K562 (cell line): ENCODE measurements around the gene ERVK3-1. TPM values are rescaled to one million over a fixed set of nuclear protein-coding genes. Genes with fewer than 3 reads are reported as not detected.

Source experiments
- ATAC-seq: fragments of 200-7000 bp; cut with Tn5 transposase; 3 replicates; pipeline ENCODE4 v1.9.1; 2020; ENCODE audit warnings: moderate library complexity
- BruUV-seq: library from RNA; stranded (reverse); fragments of 400-500 nt; replicated peaks from 2 replicates; lab custom pipeline; 2021; lab: Mats Ljungman, UMichigan
- CTCF ChIA-PET: fragments of 300-600 bp; formaldehyde crosslinking; extraction: SDS; loops from one replicate; lab custom pipeline; 2021; ENCODE audit warnings: low intra/inter-chr PET ratio; lab: Yijun Ruan, JAX
- POLR2A ChIA-PET: fragments of 300-600, 350-650 bp; sonication (Branson Sonifier 250); formaldehyde crosslinking; extraction: SDS; loops from one replicate; lab custom pipeline; 2021; ENCODE audit warnings: antibody characterized with exemption, inconsistent platforms; lab: Yijun Ruan, JAX
- DNase-seq, 4 experiments: peaks; one replicate each; pipeline versions ENCODE4 v3.0.0 to v3.0.0-alpha.2; 2011 to 2018; ENCODE audit warnings: low spot score in 3 of 4, mixed read lengths in 3 of 4; ENCODE audit errors: extremely low read depth in 1 of 4
- FAIRE-seq: peaks from 2 replicates; lab custom pipeline; 2011; peaks lifted over from hg19 to GRCh38; lab: Jason Lieb, UNC
- H2AFZ ChIP-seq: 2 replicates; pipeline ENCODE4 v1.6.0; 2011; ENCODE audit warnings: low read depth, low read length, control low read depth, inconsistent platforms
- H3K27ac ChIP-seq: fragments of 200-600 bp; 3 replicates; pipeline ENCODE4 v1.8.0; 2011; ENCODE audit warnings: low read depth, mild to moderate bottlenecking, control low read depth, inconsistent platforms, low read length, moderate library complexity, mixed read lengths; ENCODE audit errors: extremely low read depth
- H3K27me3 ChIP-seq, 2 experiments: fragments of 300-600 bp in 1 of 2; 2 replicates in 1 of 2; 3 replicates in 1 of 2; pipeline versions ENCODE4 v1.6.0 to v1.8.0; 2011; ENCODE audit warnings: inconsistent platforms in 2 of 2, low read length in 2 of 2, mild to moderate bottlenecking in 1 of 2, mixed read lengths in 1 of 2, moderate library complexity in 1 of 2; ENCODE audit not compliant: control insufficient read depth in 2 of 2, insufficient read depth in 2 of 2
- H3K36me3 ChIP-seq: fragments of 300-600 bp; 3 replicates; pipeline ENCODE4 v1.8.0; 2011; ENCODE audit warnings: mild to moderate bottlenecking, low read length, inconsistent platforms; ENCODE audit not compliant: control insufficient read depth, insufficient read depth
- H3K4me1 ChIP-seq, 2 experiments: fragments of 200-600 bp in 1 of 2; replicated peaks in 1 of 2; 2 replicates in 1 of 2; 3 replicates in 1 of 2; pipeline versions ENCODE4 v1.5.1 to v1.8.0; 2011; ENCODE audit warnings: inconsistent platforms in 2 of 2, low read length in 2 of 2, mild to moderate bottlenecking in 1 of 2, mixed read lengths in 1 of 2, moderate library complexity in 1 of 2; ENCODE audit not compliant: control insufficient read depth in 2 of 2, insufficient read depth in 2 of 2
- H3K4me2 ChIP-seq: 2 replicates; pipeline ENCODE4 v1.6.1; 2011; ENCODE audit warnings: low read length, control low read depth, inconsistent platforms, mixed read lengths; ENCODE audit not compliant: insufficient read depth
- H3K4me3 ChIP-seq: fragments of 200-600 bp; sonication (generic), shearing (Covaris generic); 2 replicates; pipeline ENCODE4 v1.5.1; 2016; ENCODE audit warnings: control low read depth, inconsistent platforms
- H3K79me2 ChIP-seq: fragments of 200-600 bp; 3 replicates; pipeline ENCODE4 v1.8.0; 2011; ENCODE audit warnings: low read length, inconsistent platforms; ENCODE audit not compliant: control insufficient read depth, insufficient read depth
- H3K9ac ChIP-seq, 2 experiments: 2 replicates each; pipeline versions ENCODE4 v1.6.0 to v1.6.1; 2011; ENCODE audit warnings: low read depth in 2 of 2, low read length in 2 of 2, control low read depth in 1 of 2, inconsistent platforms in 1 of 2, mild to moderate bottlenecking in 1 of 2, mixed read lengths in 1 of 2; ENCODE audit not compliant: insufficient read depth in 1 of 2
- H3K9me1 ChIP-seq: one replicate; pipeline ENCODE4 v1.6.0; 2011; ENCODE audit warnings: inconsistent platforms, mild to moderate bottlenecking, low read length, moderate library complexity; ENCODE audit not compliant: control insufficient read depth, insufficient read depth
- H3K9me3 ChIP-seq: replicated peaks from 2 replicates; pipeline ENCODE4 v1.5.1; 2011; ENCODE audit warnings: low read depth, low read length, inconsistent platforms; ENCODE audit not compliant: control insufficient read depth, insufficient read depth
- H4K20me1 ChIP-seq: replicated peaks from 2 replicates; pipeline ENCODE4 v1.6.1; 2011; ENCODE audit warnings: low read length, inconsistent platforms, mixed read lengths; ENCODE audit not compliant: control insufficient read depth, insufficient read depth
- ETV6 ChIP-seq, 3 experiments: fragments of 150-350 bp in 1 of 3; sonication (generic) in 1 of 3; formaldehyde crosslinking in 1 of 3; IDR thresholded peaks; 2 replicates each; pipeline versions ENCODE4 v1.6.1 to v1.8.0; 2014 to 2022; ENCODE audit warnings: borderline replicate concordance in 2 of 3, low read depth in 2 of 3, antibody characterized with exemption in 1 of 3, low read length in 1 of 3, mild to moderate bottlenecking in 1 of 3, missing genetic modification reagents in 1 of 3
- FOSL1 ChIP-seq: fragments of 200-800 bp; sonication (Bioruptor generic); conservative IDR thresholded peaks from 2 replicates; pipeline ENCODE4 v1.6.1; 2016; ENCODE audit warnings: missing genetic modification characterization, missing compliant biosample characterization
- GABPA ChIP-seq: fragments of 200-800 bp; sonication (Bioruptor generic); conservative IDR thresholded peaks from 2 replicates; pipeline ENCODE4 v1.6.1; 2016; ENCODE audit warnings: low read depth, missing genetic modification characterization, missing compliant biosample characterization
- HDAC6 ChIP-seq: IDR thresholded peaks from 2 replicates; pipeline ENCODE4 v1.6.1; 2012; ENCODE audit warnings: low read depth, mild to moderate bottlenecking, control low read depth, inconsistent platforms, low read length, moderate library complexity
- HNRNPH1 ChIP-seq: fragments of 200-400 bp; formaldehyde crosslinking; optimal IDR thresholded peaks from 2 replicates; pipeline ENCODE3; 2017; ENCODE audit warnings: low read depth, mild to moderate bottlenecking, low read length, moderate library complexity
- IRF2 ChIP-seq: sonication (generic); formaldehyde crosslinking; IDR thresholded peaks from 2 replicates; pipeline ENCODE4 v1.8.1; 2022; ENCODE audit warnings: mild to moderate bottlenecking, missing genetic modification reagents
- MCM3 ChIP-seq: fragments of 450-650 bp; IDR thresholded peaks from 2 replicates; pipeline ENCODE4 v1.6.1; 2016
- MEIS2 ChIP-seq: fragments of 450-650 bp; IDR thresholded peaks from 2 replicates; pipeline ENCODE4 v1.6.1; 2014; ENCODE audit warnings: mild to moderate bottlenecking; ENCODE audit not compliant: partially characterized antibody
- NR2C1 ChIP-seq, 2 experiments: fragments of 450-650 bp; IDR thresholded peaks; 2 replicates each; pipeline ENCODE4 v1.6.1; 2017; ENCODE audit warnings: mild to moderate bottlenecking in 2 of 2, antibody characterized with exemption in 1 of 2, inconsistent platforms in 1 of 2, missing compliant biosample characterization in 1 of 2, missing genetic modification characterization in 1 of 2
- PHB2 ChIP-seq: fragments of 450-650 bp; IDR thresholded peaks from 2 replicates; pipeline ENCODE4 v1.6.1; 2017; ENCODE audit warnings: low read depth
- PPARD ChIP-seq: fragments of 250-450 bp; sonication (Bioruptor Pico); IDR thresholded peaks from 2 replicates; pipeline ENCODE4 v1.8.0; 2022; ENCODE audit warnings: inconsistent platforms, mild to moderate bottlenecking, moderate library complexity
- RERE ChIP-seq: sonication (generic); formaldehyde crosslinking; IDR thresholded peaks from 2 replicates; pipeline ENCODE4 v1.8.0; 2023; ENCODE audit warnings: missing genetic modification reagents, mild to moderate bottlenecking, borderline replicate concordance
- SIN3A ChIP-seq, 2 experiments: fragments of 150-350 bp in 1 of 2; IDR thresholded peaks; 2 replicates each; pipeline ENCODE4 v1.6.1; 2011 to 2016; ENCODE audit warnings: borderline replicate concordance in 2 of 2, low read depth in 2 of 2, low read length in 2 of 2, mild to moderate bottlenecking in 2 of 2, moderate library complexity in 2 of 2; ENCODE audit not compliant: control insufficient read depth in 1 of 2
- USF2 ChIP-seq: sonication (generic); formaldehyde crosslinking; IDR thresholded peaks from 2 replicates; pipeline ENCODE4 v1.5.0; 2020; ENCODE audit warnings: missing genetic modification reagents
- ZNF175 ChIP-seq: fragments of 200-800 bp; sonication (Bioruptor generic); IDR thresholded peaks from 2 replicates; pipeline ENCODE4 v1.6.1; 2016; ENCODE audit warnings: low read depth, mild to moderate bottlenecking, missing genetic modification characterization, missing compliant biosample characterization
- WGBS: fragments of 100-300 bp; shearing (Covaris generic); methylation state at CpG from one replicate; pipeline ENCODE4 v1.1.6; 2016; ENCODE audit warnings: low coverage, mixed read lengths; ENCODE audit not compliant: insufficient coverage; ENCODE audit errors: missing lambda C conversion rate; 5-methylcytosine and 5-hydroxymethylcytosine counted together
- in situ Hi-C: fragments of 300-500 bp; cut with MboI; formaldehyde crosslinking; loops from 4 replicates; pipeline ENCODE4 v1.15.0; 2018; ENCODE audit warnings: inconsistent platforms, mixed read lengths
- intact Hi-C: fragments of 100-400 bp; cut with micrococcal nuclease; formaldehyde crosslinking; loops from 2 replicates; pipeline ENCODE4 v1.14.2; 2022
- polyA plus RNA-seq, 8 experiments: library from polyadenylated mRNA; depleted of rRNA in 4 of 8; stranded (reverse) in 5 of 8; unstranded in 3 of 8; fragments of >200 nt; fragmentation: Nextera tagmentation in 2 of 8; fragmentation: Illumina TruSeq in 1 of 8; extraction: Ambion mirVana in 2 of 8; extraction: Trizol in 1 of 8; gene quantifications; 2 replicates each; pipeline versions ENCODE4 v1.2.1 to v1.2.3, GENCODE V29; 2011 to 2014; ENCODE audit warnings: inconsistent platforms in 1 of 8, missing spikeins in 1 of 8
- total RNA-seq, 7 experiments: library from RNA; depleted of rRNA in 6 of 7; stranded (reverse); fragments of >200 nt in 6 of 7; fragmentation: Illumina TruSeq in 2 of 7; extraction: Trizol in 2 of 7; gene quantifications; 2 replicates each; pipeline versions ENCODE4 v1.2.1 to v1.2.3, GENCODE V29; 2011 to 2021; ENCODE audit warnings: low replicate concordance in 1 of 7

ERVK3-1 gene
- total and polyA plus RNA-seq, 9 of the 15 experiments (the other 6 are each of a cell fraction or from before 2014, with no cell fraction given), result 87.6 to 299 (median 119) TPM

GRCh38 chr19:58275564-58275963, 29.6 kb upstream of the ERVK3-1 start (continued):
- TF ChIP-seq USF2 (CRISPR knock-in tag) (no peak), IRF2 (CRISPR knock-in tag) (no peak), FOSL1 (tag) (no peak), SIN3A (IDR thresholded peaks at IDR 0.05; ENCODE audit: borderline replicate concordance in 2 of 2, control insufficient read depth in 1 of 2, low read depth in 2 of 2, low read length in 2 of 2) (no peak), HDAC6 (no peak), PHB2 (no peak), MEIS2 (no peak), GABPA (no peak)

- CTCF ChIA-PET, result no interaction called here
- peaks cover 52% of the 10 kb centered on the region for H3K79me2 ChIP-seq
- in situ Hi-C loops (no loop called here), intact Hi-C loops (loop anchor here (5.0 kb wide), 1 partner anchor 130 kb away; the partner anchor contains the start of gene ZNF584)
- ATAC-seq, result no peak
- no TSS peak for BruUV-seq
- no peak overlapping the region for H3K9ac ChIP-seq
- no peaks in the 10 kb centered on the region for H3K27me3 ChIP-seq
- 82% methylated on average over 7 of the region's 7 CpGs for WGBS
- H3K27ac ChIP-seq, result no peak overlapping the region; the same call in 2 of the 3 replicates
- peaks cover 2% of the 10 kb centered on the region; the same call in 1 of the 2 replicates for H3K9me3 ChIP-seq
- no peak overlapping the region for H2AFZ ChIP-seq
- H3K4me3 ChIP-seq, result no peak overlapping the region
- no peak for FAIRE-seq
- no peaks in the 10 kb centered on the region for H3K9me1 ChIP-seq
- DNase-seq, result no peak
- H3K4me2 ChIP-seq, result no peak overlapping the region
- peaks cover 10 to 19% of the 10 kb centered on the region in 2 experiments; a peak in 4 of 5 replicates for H3K4me1 ChIP-seq
- H3K36me3 ChIP-seq, result peaks cover 25% of the 10 kb centered on the region; the same call in 2 of the 3 replicates
- no peaks in the 10 kb centered on the region for H4K20me1 ChIP-seq
- POLR2A ChIA-PET, result interaction anchor here (0.8 to 1.4 kb wide), 2 partner anchors 11 to 30 kb away, joined by 3 read pairs; no protein-coding TSS in a partner anchor
- TF ChIP-seq RERE (no peak), NR2C1 (IDR thresholded peaks at IDR 0.05) (no peak), NR2C1 (tag; IDR thresholded peaks at IDR 0.05) (no peak), ZNF175 (CRISPR knock-in tag) (no peak), MCM3 (no peak), PPARD (no peak), ETV6 (IDR thresholded peaks at IDR 0.05; ENCODE audit: borderline replicate concordance in 1 of 2, low read depth in 2 of 2, low read length in 1 of 2) (no peak), ETV6 (CRISPR knock-in tag; IDR thresholded peaks at IDR 0.05; ENCODE audit: borderline replicate concordance) (no peak), HNRNPH1 (no peak)
Measured at GRCh38 chr19:58277197-58277596, 28.0 kb upstream of the ERVK3-1 start.
